Pericardium fibroblast (primary cell): ENCODE data around the gene ZSCAN30. TPM values are rescaled to one million over a fixed set of nuclear protein-coding genes. Genes with fewer than 3 reads are reported as not detected.

Source experiments
- total RNA-seq: library from RNA; depleted of rRNA; stranded (reverse); fragments of >200 nt; gene quantifications from 2 replicates; pipeline ENCODE4 v1.2.3, GENCODE V29; 2015

Gene ZSCAN30
- 12.5 and 12.6 TPM in 2 replicates for total RNA-seq

GRCh38 chr18:35290094-35290735 lies at the start of gene ZSCAN30:
TSS of gene ZSCAN30 (minus strand) at chr18:35290229. CDS start at chr18:35264352, 25,877 bp downstream.

GRCh38 chr18:35240664-35241447 lies 49.2 kb downstream of the ZSCAN30 start, which contains the start of gene ZNF397:
TSS of gene ZNF397 (plus strand) at chr18:35241034. CDS start at chr18:35242471, 1,437 bp downstream.

Other genes starting within 250 kb of the ZSCAN30 start
- gene MAPRE2, start 248.8 kb downstream of the ZSCAN30 start, total RNA-seq, result 17.6 and 18.9 TPM in 2 replicates
- gene ZNF397, start 49.2 kb downstream of the ZSCAN30 start, total RNA-seq, result 6.4 and 9.1 TPM in 2 replicates
- gene ZNF24, start 54.2 kb upstream of the ZSCAN30 start, total RNA-seq, result 15.2 and 15.5 TPM in 2 replicates
- 1.0 and 1.4 TPM in 2 replicates for gene ZNF396, start 87.1 kb upstream of the ZSCAN30 start, total RNA-seq
- gene INO80C, start 207.7 kb upstream of the ZSCAN30 start, total RNA-seq, result 0.23 and 1.6 TPM in 2 replicates